Endothelial cell of umbilical vein (primary cell): ENCODE results near the gene MUC5AC. TPM values are rescaled to one million over a fixed set of nuclear protein-coding genes. Genes with fewer than 3 reads are reported as not detected.

Experiments used
- BruUV-seq: library from RNA; stranded (reverse); fragments of 400-500 nt; replicated peaks from 2 replicates; lab custom pipeline; 2021; lab: Mats Ljungman, UMichigan
- CTCF ChIA-PET: fragments of 300-600, 350-600 bp; sonication (Branson Sonifier 250); formaldehyde crosslinking; loops from one replicate; lab custom pipeline; 2021; ENCODE audit warnings: antibody characterized with exemption, inconsistent platforms; lab: Charles Lee
- POLR2A ChIA-PET: fragments of 300-600, 350-600 bp; sonication (Branson Sonifier 250); formaldehyde crosslinking; loops from one replicate; lab custom pipeline; 2021; ENCODE audit warnings: antibody characterized with exemption, inconsistent platforms; lab: Charles Lee
- DNase-seq: peaks from one replicate; pipeline ENCODE4 v3.0.0-alpha.2; 2011; ENCODE audit warnings: low read depth, low spot score
- FAIRE-seq: peaks from 2 replicates; lab custom pipeline; 2011; peaks lifted over from hg19 to GRCh38; lab: Jason Lieb, UNC
- H2AFZ ChIP-seq: 2 replicates; pipeline ENCODE4 v1.6.0; 2012; ENCODE audit warnings: low read depth, low read length, control low read depth, inconsistent platforms
- H3K27ac ChIP-seq: 2 replicates; pipeline ENCODE4 v1.5.1; 2011; ENCODE audit warnings: low read depth, mild to moderate bottlenecking, control low read depth, low read length, moderate library complexity; ENCODE audit not compliant: insufficient read depth
- H3K27me3 ChIP-seq, 2 experiments: 2 replicates each; pipeline versions ENCODE4 v1.6.0 to v1.6.1; 2011; ENCODE audit warnings: low read length in 2 of 2, mixed read lengths in 1 of 2; ENCODE audit not compliant: control insufficient read depth in 2 of 2, insufficient read depth in 2 of 2
- H3K36me3 ChIP-seq, 2 experiments: 2 replicates in 1 of 2; 3 replicates in 1 of 2; pipeline ENCODE4 v1.5.1; 2011; ENCODE audit warnings: low read length in 2 of 2, mild to moderate bottlenecking in 1 of 2, moderate library complexity in 1 of 2; ENCODE audit not compliant: control insufficient read depth in 2 of 2, insufficient read depth in 2 of 2; ENCODE audit errors: extremely low read depth in 1 of 2
- H3K4me1 ChIP-seq: 3 replicates; pipeline ENCODE4 v1.5.1; 2011; ENCODE audit warnings: mild to moderate bottlenecking, low read length; ENCODE audit not compliant: control insufficient read depth, insufficient read depth; ENCODE audit errors: extremely low read depth
- H3K4me2 ChIP-seq: 2 replicates; pipeline ENCODE4 v1.6.1; 2011; ENCODE audit warnings: low read length, control low read depth, mixed read lengths; ENCODE audit not compliant: insufficient read depth
- H3K4me3 ChIP-seq, 3 experiments: fragments of 200-600 bp in 1 of 3; sonication (generic), shearing (Covaris generic) in 1 of 3; replicated peaks in 1 of 3; 2 replicates each; pipeline ENCODE4 v1.5.1; 2011 to 2016; ENCODE audit warnings: control low read depth in 3 of 3, low read length in 3 of 3, mild to moderate bottlenecking in 2 of 3, inconsistent platforms in 1 of 3, low read depth in 1 of 3, moderate library complexity in 1 of 3; ENCODE audit not compliant: insufficient read depth in 1 of 3
- H3K79me2 ChIP-seq: 2 replicates; pipeline ENCODE4 v1.6.0; 2012; ENCODE audit warnings: low read length, inconsistent platforms; ENCODE audit not compliant: control insufficient read depth, insufficient read depth
- H3K9ac ChIP-seq: replicated peaks from 2 replicates; pipeline ENCODE3; 2011; ENCODE audit warnings: low read length, control low read depth; ENCODE audit not compliant: insufficient read depth; ENCODE audit errors: extremely low read depth
- H3K9me1 ChIP-seq: replicated peaks from 3 replicates; pipeline ENCODE4 v1.6.0; 2011; ENCODE audit warnings: mild to moderate bottlenecking, low read length; ENCODE audit not compliant: control insufficient read depth, insufficient read depth; ENCODE audit errors: extremely low read depth
- H3K9me3 ChIP-seq: replicated peaks from 2 replicates; pipeline ENCODE4 v1.5.1; 2012; ENCODE audit warnings: low read length, inconsistent platforms; ENCODE audit not compliant: control insufficient read depth, insufficient read depth
- H4K20me1 ChIP-seq: replicated peaks from 2 replicates; pipeline ENCODE3; 2011; ENCODE audit warnings: mild to moderate bottlenecking, low read length; ENCODE audit not compliant: control insufficient read depth, insufficient read depth; ENCODE audit errors: extremely low read depth
- CTCF ChIP-seq, 2 donors: IDR thresholded peaks; 1 replicate in 1 of 2; 2 replicates in 1 of 2; pipeline ENCODE4 v1.5.1; 2011; ENCODE audit warnings: low read length in 2 of 2, mild to moderate bottlenecking in 2 of 2, moderate library complexity in 2 of 2, control low read depth in 1 of 2, inconsistent platforms in 1 of 2, low read depth in 1 of 2; ENCODE audit not compliant: insufficient read depth in 1 of 2; ENCODE audit errors: extremely low read depth in 1 of 2
- EZH2 ChIP-seq: IDR thresholded peaks from 2 replicates; pipeline ENCODE4 v1.6.1; 2012; ENCODE audit warnings: borderline replicate concordance, low read depth, mild to moderate bottlenecking, moderate library complexity, low read length, inconsistent platforms; ENCODE audit not compliant: severe bottlenecking
- FOS ChIP-seq: IDR thresholded peaks from 2 replicates; pipeline ENCODE4 v1.6.1; 2011; ENCODE audit warnings: mild to moderate bottlenecking, low read length, moderate library complexity, borderline replicate concordance; ENCODE audit not compliant: insufficient read depth
- GATA2 ChIP-seq: IDR thresholded peaks from 2 replicates; pipeline ENCODE4 v1.7.0; 2011; ENCODE audit warnings: low read depth, mild to moderate bottlenecking, moderate library complexity, mixed read lengths, low read length; ENCODE audit not compliant: insufficient read length, insufficient read depth
- JUN ChIP-seq: IDR thresholded peaks from 2 replicates; pipeline ENCODE4 v1.6.1; 2011; ENCODE audit warnings: borderline replicate concordance, low read depth; ENCODE audit not compliant: insufficient read length, insufficient read depth
- MAX ChIP-seq: IDR thresholded peaks from 2 replicates; pipeline ENCODE4 v1.6.1; 2011; ENCODE audit not compliant: insufficient read depth, insufficient read length
- MYC ChIP-seq: IDR thresholded peaks from one replicate; pipeline ENCODE4 v1.6.1; 2011; ENCODE audit warnings: mild to moderate bottlenecking, low read depth, low read length
- POLR2A ChIP-seq: IDR thresholded peaks from 2 replicates; pipeline ENCODE4 v1.6.1; 2012; ENCODE audit warnings: low read depth, mild to moderate bottlenecking, control low read depth, low read length
- POLR2AphosphoS5 ChIP-seq: IDR thresholded peaks from 2 replicates; pipeline ENCODE4 v1.6.1; 2012; ENCODE audit warnings: low read depth, mild to moderate bottlenecking, control low read depth, low read length, moderate library complexity; ENCODE audit not compliant: insufficient read depth
- dilution Hi-C: fragments of 300-500 bp; cut with MboI; formaldehyde crosslinking; loops from one replicate; pipeline ENCODE4 v1.15.0; 2019; ENCODE audit warnings: low sequenced_read_pairs; ENCODE audit not compliant: extremely low pct_ligation_motif_present
- intact Hi-C: fragments of 100-400 bp; cut with micrococcal nuclease; formaldehyde crosslinking; loops from one replicate; pipeline ENCODE4 v1.10.0; 2022
- polyA plus RNA-seq, 4 experiments: library from polyadenylated mRNA; depleted of rRNA in 3 of 4; stranded (reverse) in 3 of 4; unstranded in 1 of 4; fragments of >200 nt; gene quantifications; 2 replicates each; pipeline versions ENCODE4 v1.2.1 to v1.2.3, GENCODE V29; 2011 to 2012; ENCODE audit warnings: missing spikeins in 1 of 4
- total RNA-seq: library from RNA; stranded (reverse); gene quantifications from 2 replicates; pipeline ENCODE4 v1.2.3, GENCODE V29; 2021

MUC5AC gene
- total and polyA plus RNA-seq, 2 donors (not counting 3 experiments of a cell fraction or from before 2014, with no cell fraction given): not detected

DNA sequence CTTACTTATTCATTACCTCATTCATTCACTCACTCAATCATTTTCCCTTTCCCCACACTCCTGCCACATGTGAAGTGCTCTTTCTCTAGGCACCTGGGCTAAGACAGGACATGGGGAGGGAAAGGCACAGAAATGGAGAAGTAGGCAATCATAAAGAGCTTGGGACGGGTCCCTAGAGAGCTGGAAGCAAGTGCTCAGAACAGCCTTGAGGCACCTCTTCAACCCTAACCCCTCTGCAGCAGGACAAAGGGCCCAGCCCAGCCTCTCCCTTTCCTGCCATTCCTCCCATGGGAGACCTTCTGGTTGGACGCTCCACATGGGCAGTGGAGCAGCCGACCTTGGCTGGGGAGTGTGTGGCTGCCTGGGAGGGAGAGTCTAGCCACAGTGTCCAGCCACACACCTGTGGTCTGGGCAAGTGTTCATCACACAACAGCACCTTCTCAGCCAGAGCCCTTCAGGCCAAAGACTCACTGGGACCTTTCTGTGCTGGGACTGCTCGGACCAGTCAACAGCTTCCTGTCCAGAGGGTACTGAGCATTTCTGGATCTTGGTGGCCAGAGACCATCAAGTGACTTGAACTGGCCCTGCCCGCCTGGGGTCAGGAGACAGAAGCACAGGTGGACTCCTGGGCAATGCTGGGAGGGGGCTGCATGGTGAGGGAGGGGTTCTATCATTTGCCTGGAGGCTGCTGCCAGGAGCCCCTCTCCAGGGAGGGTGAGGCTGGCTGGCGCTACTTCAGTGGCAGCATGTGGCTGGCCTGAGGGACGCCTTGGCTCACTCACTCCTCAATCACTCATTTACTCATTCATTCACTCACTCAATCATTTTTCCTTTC is 1.0 kb upstream of the MUC5AC start:
- Histone ChIP-seq H3K36me3 (no peaks in the 10 kb centered on the region), H3K9ac (no peak overlapping the region), H3K4me2 (no peak overlapping the region), H4K20me1 (no peaks in the 10 kb centered on the region), H3K27ac (no peak overlapping the region), H2AFZ (no peak overlapping the region), H3K79me2 (no peaks in the 10 kb centered on the region), H3K4me3 (no peak overlapping the region), H3K9me1 (no peaks in the 10 kb centered on the region), H3K9me3 (no peaks in the 10 kb centered on the region), H3K27me3 (no peaks in the 10 kb centered on the region), H3K4me1 (peaks cover 4% of the 10 kb centered on the region)
- DNase-seq (no peak), FAIRE-seq (no peak)
- ChIA-PET POLR2A (no interaction called here), CTCF (no interaction called here)
- intact Hi-C loops (no loop called here), dilution Hi-C loops (no loop called here)
- no TSS peak for BruUV-seq
- TF ChIP-seq POLR2A: no peak
- no peak for TF ChIP-seq GATA2
- no peak for TF ChIP-seq FOS
- TF ChIP-seq POLR2AphosphoS5: no peak
- no peak for TF ChIP-seq EZH2
- no peak for TF ChIP-seq JUN
- no peak for TF ChIP-seq CTCF (IDR thresholded peaks at IDR 0.05; ENCODE audit: extremely low read depth in 1 of 2, insufficient read depth in 1 of 2, low read depth in 1 of 2, low read length in 2 of 2)
- TF ChIP-seq MYC: no peak
- no peak for TF ChIP-seq MAX
